A549 (cell line): ENCODE data around the gene ATP6V1B1. TPM values are rescaled to one million over a fixed set of nuclear protein-coding genes. Genes with fewer than 3 reads are reported as not detected.

Source experiments
- ATAC-seq, 2 experiments: fragments of 200-7000 bp in 1 of 2; fragments of >200 bp in 1 of 2; cut with Nextera tagmentation in 1 of 2; cut with Tn5 transposase in 1 of 2; 3 replicates each; pipeline versions ENCODE4 v1.8.0 to v1.9.1; 2018 to 2020; ENCODE audit warnings: mild to moderate bottlenecking in 1 of 2, moderate library complexity in 1 of 2
- CTCF ChIA-PET: fragments of 300-600 bp; sonication (Branson Sonifier 250); formaldehyde crosslinking; extraction: SDS; loops from one replicate; lab custom pipeline; 2021; ENCODE audit warnings: antibody characterized with exemption, inconsistent platforms; lab: Yijun Ruan, JAX
- POLR2A ChIA-PET: fragments of 350-600 bp; formaldehyde crosslinking; extraction: SDS; loops from one replicate; lab custom pipeline; 2021; ENCODE audit warnings: antibody characterized with exemption, inconsistent platforms; lab: Yijun Ruan, JAX
- DNase-seq, 2 experiments: peaks; one replicate each; pipeline versions ENCODE4 v3.0.0 to v3.0.0-alpha.2; 2011 to 2016; ENCODE audit warnings: low read depth in 1 of 2, low spot score in 1 of 2
- FAIRE-seq: peaks from 2 replicates; lab custom pipeline; 2011; peaks lifted over from hg19 to GRCh38; lab: Jason Lieb, UNC
- H3K27ac ChIP-seq, 2 experiments: fragments of >200 bp; sonication (Bioruptor Twin); formaldehyde crosslinking; 3 replicates each; pipeline ENCODE4 v1.5.1; 2016 to 2017
- H3K4me1 ChIP-seq: fragments of >200 bp; sonication (Bioruptor Twin); formaldehyde crosslinking; 3 replicates; pipeline ENCODE4 v1.6.1; 2016
- H3K4me2 ChIP-seq: fragments of >200 bp; sonication (Bioruptor Twin); formaldehyde crosslinking; 3 replicates; pipeline ENCODE4 v1.6.1; 2016
- H3K4me3 ChIP-seq: fragments of >200 bp; sonication (Bioruptor Twin); formaldehyde crosslinking; 3 replicates; pipeline ENCODE4 v1.5.1; 2016
- H3K9me3 ChIP-seq: fragments of >200 bp; sonication (Bioruptor Twin); formaldehyde crosslinking; 3 replicates; pipeline ENCODE4 v1.6.1; 2016
- BHLHE40 ChIP-seq: IDR thresholded peaks from 2 replicates; pipeline ENCODE4 v1.6.1; 2012; ENCODE audit warnings: low read depth, low read length, inconsistent platforms
- CEBPB ChIP-seq, 2 experiments: fragments of >200 bp in 1 of 2; sonication (Bioruptor Twin) in 1 of 2; formaldehyde crosslinking in 1 of 2; IDR thresholded peaks; 2 replicates each; pipeline ENCODE4 v1.6.1; 2012 to 2016
- CHD4 ChIP-seq: fragments of 200-600 bp; sonication (generic); IDR thresholded peaks from 2 replicates; pipeline ENCODE4 v1.6.1; 2016; ENCODE audit warnings: antibody characterized with exemption, mild to moderate bottlenecking, borderline replicate concordance
- ESRRA ChIP-seq: fragments of 150-350 bp; IDR thresholded peaks from 2 replicates; pipeline ENCODE4 v1.6.1; 2014; ENCODE audit warnings: mild to moderate bottlenecking, low read length, borderline replicate concordance
- FOXS1 ChIP-seq: fragments of 250-450 bp; sonication (Bioruptor Pico); IDR thresholded peaks from 2 replicates; pipeline ENCODE4 v1.5.0; 2020; ENCODE audit warnings: mild to moderate bottlenecking, moderate library complexity
- HDAC2 ChIP-seq: fragments of 200-600 bp; sonication (generic); IDR thresholded peaks from 2 replicates; pipeline ENCODE4 v1.6.1; 2016
- HOXA7 ChIP-seq: fragments of 250-450 bp; sonication (Bioruptor Pico); IDR thresholded peaks from 2 replicates; pipeline ENCODE4 v1.5.0; 2020; ENCODE audit warnings: mild to moderate bottlenecking, moderate library complexity
- KDM5A ChIP-seq: fragments of 200-600 bp; sonication (generic); IDR thresholded peaks from 2 replicates; pipeline ENCODE4 v1.6.1; 2016; ENCODE audit warnings: antibody characterized with exemption, mild to moderate bottlenecking
- NFE2L2 ChIP-seq: fragments of 150-350 bp; conservative IDR thresholded peaks from 2 replicates; pipeline ENCODE4 v1.6.1; 2014; ENCODE audit warnings: low read length
- NPAS2 ChIP-seq: fragments of 250-450 bp; sonication (Bioruptor Pico); IDR thresholded peaks from 2 replicates; pipeline ENCODE4 v1.8.0; 2022; ENCODE audit warnings: mild to moderate bottlenecking, moderate library complexity, borderline replicate concordance
- PHF8 ChIP-seq: fragments of 200-600 bp; sonication (generic); IDR thresholded peaks from 2 replicates; pipeline ENCODE4 v1.6.1; 2016; ENCODE audit warnings: low read depth, mild to moderate bottlenecking, antibody characterized with exemption, moderate library complexity, borderline replicate concordance
- POLR2AphosphoS2 ChIP-seq: conservative IDR thresholded peaks from 2 replicates; pipeline ENCODE4 v1.6.1; 2012; ENCODE audit warnings: low read length, improper control_type of control experiment, inconsistent platforms
- RAD21 ChIP-seq, 2 experiments: fragments of >200 bp in 1 of 2; sonication (Bioruptor Twin) in 1 of 2; formaldehyde crosslinking in 1 of 2; IDR thresholded peaks in 1 of 2; conservative IDR thresholded peaks in 1 of 2; 2 replicates in 1 of 2; 3 replicates in 1 of 2; pipeline ENCODE4 v1.6.1; 2012 to 2018; ENCODE audit warnings: inconsistent platforms in 1 of 2
- RARB ChIP-seq: fragments of 250-450 bp; sonication (Bioruptor Pico); IDR thresholded peaks from 2 replicates; pipeline ENCODE4 v1.8.0; 2021; ENCODE audit warnings: mild to moderate bottlenecking, moderate library complexity
- RCOR1 ChIP-seq: fragments of 150-350 bp; IDR thresholded peaks from 2 replicates; pipeline ENCODE4 v1.6.1; 2014; ENCODE audit warnings: antibody characterized with exemption, low read length, low read depth
- SMC3 ChIP-seq: fragments of >200 bp; sonication (Bioruptor Twin); formaldehyde crosslinking; IDR thresholded peaks from 3 replicates; pipeline ENCODE4 v1.6.1; 2018; ENCODE audit warnings: inconsistent platforms
- TFCP2L1 ChIP-seq: fragments of 250-450 bp; sonication (Bioruptor Pico); IDR thresholded peaks from 2 replicates; pipeline ENCODE4 v1.5.0; 2021; ENCODE audit warnings: mild to moderate bottlenecking
- ZFP36 ChIP-seq: fragments of 450-650 bp; IDR thresholded peaks from 2 replicates; pipeline ENCODE4 v1.6.1; 2014; ENCODE audit warnings: borderline replicate concordance; ENCODE audit not compliant: partially characterized antibody
- WGBS: methylation state at CpG from one replicate; pipeline ENCODE4 v1.1.6; 2017; ENCODE audit errors: missing lambda C conversion rate; 5-methylcytosine and 5-hydroxymethylcytosine counted together
- polyA plus RNA-seq, 4 experiments: library from polyadenylated mRNA; depleted of rRNA in 3 of 4; stranded (reverse); fragments of >200 nt; fragmentation: RNase III in 1 of 4; extraction: RNeasy Plus Mini Kit Qiagen cat#74134 plus additional on column Dnase treatment in 1 of 4; gene quantifications; 2 replicates in 3 of 4; 3 replicates in 1 of 4; pipeline ENCODE4 v1.2.3, GENCODE V29; 2011 to 2017
- TF ChIP-seq, protein P1 (sequence below): IDR thresholded peaks from 2 replicates; pipeline ENCODE4 v1.6.1; 2012
- TF ChIP-seq, protein P2 (sequence below): fragments of 250-450 bp; sonication (Bioruptor Pico); IDR thresholded peaks from 2 replicates; pipeline ENCODE4 v1.5.0; 2020; ENCODE audit warnings: low read depth, mild to moderate bottlenecking, moderate library complexity
- TF ChIP-seq, protein P3 (sequence below): fragments of >200 bp; sonication (Bioruptor Twin); formaldehyde crosslinking; IDR thresholded peaks from 3 replicates; pipeline ENCODE4 v1.5.1; 2016
- TF ChIP-seq, protein P4 (sequence below): fragments of 150-350 bp; IDR thresholded peaks from 2 replicates; pipeline ENCODE4 v1.6.1; 2014; ENCODE audit warnings: low read depth, mild to moderate bottlenecking, low read length
- TF ChIP-seq, protein P5 (sequence below): fragments of 450-650 bp; IDR thresholded peaks from 2 replicates; pipeline ENCODE4 v1.6.1; 2014; ENCODE audit warnings: antibody characterized with exemption

Gene ATP6V1B1
- polyA plus RNA-seq, 2 of the 4 experiments (the other 2 are of a cell fraction) = 1.9 to 2.5 TPM

DNA sequence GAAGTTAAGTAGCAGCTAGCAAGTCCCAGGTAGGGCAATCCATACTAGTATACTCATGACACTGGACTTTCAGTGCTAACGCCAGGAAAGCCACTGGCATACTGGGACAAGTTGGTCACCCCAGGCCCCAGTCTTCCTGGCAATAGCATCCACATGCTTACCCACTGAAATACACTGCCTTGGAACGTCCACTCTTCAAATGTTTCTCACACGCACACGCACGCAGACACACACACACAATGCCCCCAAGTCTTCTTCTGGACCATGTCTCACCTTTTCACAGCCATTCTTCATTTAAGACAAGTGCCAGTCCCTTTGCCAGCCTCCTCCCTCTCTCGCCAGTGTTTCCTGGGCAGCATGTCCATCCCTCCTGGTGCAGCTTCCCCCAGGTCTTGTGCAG, 67.7 kb downstream of the ATP6V1B1 start:
- Histone ChIP-seq H3K4me2 (no peak overlapping the region), H3K4me3 (no peak overlapping the region), H3K9me3 (no peaks in the 10 kb centered on the region), H3K27ac (no peak overlapping the region), H3K4me1 (peaks cover 5% of the 10 kb centered on the region; the same call in 1 of the 3 replicates)
- TF ChIP-seq, protein P1, sequence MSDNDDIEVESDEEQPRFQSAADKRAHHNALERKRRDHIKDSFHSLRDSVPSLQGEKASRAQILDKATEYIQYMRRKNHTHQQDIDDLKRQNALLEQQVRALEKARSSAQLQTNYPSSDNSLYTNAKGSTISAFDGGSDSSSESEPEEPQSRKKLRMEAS = no peak
- TF ChIP-seq BHLHE40 (no peak), NPAS2 (CRISPR knock-in tag) (no peak), ZFP36 (no peak), CEBPB (IDR thresholded peaks at IDR 0.05) (no peak), FOXS1 (CRISPR knock-in tag) (no peak), HOXA7 (no peak), PHF8 (no peak)
- TF ChIP-seq, protein P2, sequence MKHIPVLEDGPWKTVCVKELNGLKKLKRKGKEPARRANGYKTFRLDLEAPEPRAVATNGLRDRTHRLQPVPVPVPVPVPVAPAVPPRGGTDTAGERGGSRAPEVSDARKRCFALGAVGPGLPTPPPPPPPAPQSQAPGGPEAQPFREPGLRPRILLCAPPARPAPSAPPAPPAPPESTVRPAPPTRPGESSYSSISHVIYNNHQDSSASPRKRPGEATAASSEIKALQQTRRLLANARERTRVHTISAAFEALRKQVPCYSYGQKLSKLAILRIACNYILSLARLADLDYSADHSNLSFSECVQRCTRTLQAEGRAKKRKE = no peak
- TF ChIP-seq, protein P3, sequence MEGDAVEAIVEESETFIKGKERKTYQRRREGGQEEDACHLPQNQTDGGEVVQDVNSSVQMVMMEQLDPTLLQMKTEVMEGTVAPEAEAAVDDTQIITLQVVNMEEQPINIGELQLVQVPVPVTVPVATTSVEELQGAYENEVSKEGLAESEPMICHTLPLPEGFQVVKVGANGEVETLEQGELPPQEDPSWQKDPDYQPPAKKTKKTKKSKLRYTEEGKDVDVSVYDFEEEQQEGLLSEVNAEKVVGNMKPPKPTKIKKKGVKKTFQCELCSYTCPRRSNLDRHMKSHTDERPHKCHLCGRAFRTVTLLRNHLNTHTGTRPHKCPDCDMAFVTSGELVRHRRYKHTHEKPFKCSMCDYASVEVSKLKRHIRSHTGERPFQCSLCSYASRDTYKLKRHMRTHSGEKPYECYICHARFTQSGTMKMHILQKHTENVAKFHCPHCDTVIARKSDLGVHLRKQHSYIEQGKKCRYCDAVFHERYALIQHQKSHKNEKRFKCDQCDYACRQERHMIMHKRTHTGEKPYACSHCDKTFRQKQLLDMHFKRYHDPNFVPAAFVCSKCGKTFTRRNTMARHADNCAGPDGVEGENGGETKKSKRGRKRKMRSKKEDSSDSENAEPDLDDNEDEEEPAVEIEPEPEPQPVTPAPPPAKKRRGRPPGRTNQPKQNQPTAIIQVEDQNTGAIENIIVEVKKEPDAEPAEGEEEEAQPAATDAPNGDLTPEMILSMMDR = no peak
- no peak for ATAC-seq
- POLR2A ChIA-PET = no interaction called here
- DNase-seq = no peak
- CTCF ChIA-PET = interaction anchor here (3.4 to 5.7 kb wide), 2 partner anchors 19 to 213 kb away, joined by 15 to 37 read pairs; partner anchors contain the start of gene FIGLA
- WGBS = 61% methylated on average over 6 of the region's 6 CpGs
- no peak for FAIRE-seq

DNA sequence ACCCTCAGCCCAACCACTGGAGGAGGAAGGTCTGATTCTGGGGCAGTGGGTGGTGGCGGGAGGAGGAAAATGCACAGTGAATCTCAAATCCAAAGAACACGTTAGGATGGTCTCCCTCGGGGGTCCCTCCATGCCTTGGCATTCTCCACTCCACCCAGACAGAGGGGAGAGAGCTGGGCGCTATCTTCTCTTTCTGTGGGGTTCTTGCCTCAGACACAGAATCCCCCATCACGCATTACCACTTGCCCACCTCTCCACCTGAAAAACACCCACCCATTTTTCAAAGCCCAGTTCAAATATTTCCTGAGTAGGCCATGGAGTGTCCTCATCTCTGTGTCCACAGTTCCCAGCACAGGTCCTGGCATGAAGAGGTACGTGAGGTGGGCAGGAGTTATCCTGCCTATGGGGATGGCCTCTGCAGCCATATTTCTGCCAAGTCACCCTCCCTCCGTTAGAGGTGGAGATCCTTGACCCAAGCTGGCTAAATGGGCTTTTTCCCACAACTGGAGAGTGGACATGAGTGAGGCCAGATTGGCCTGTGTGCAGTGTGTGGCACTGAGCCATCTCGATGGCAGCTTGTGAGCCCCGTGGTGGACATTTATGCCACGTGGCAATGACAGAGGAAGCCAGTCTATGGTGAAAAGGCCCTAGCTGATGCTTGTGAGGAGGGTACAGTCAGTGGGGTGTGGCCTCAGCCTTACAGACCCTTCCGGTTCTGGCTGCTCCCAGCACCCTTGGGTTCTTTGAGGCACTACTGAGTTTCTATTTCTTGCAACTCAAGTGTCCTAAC, 68.5 kb downstream of the ATP6V1B1 start:
- TF ChIP-seq PHF8 (no peak), NFE2L2 (0 out of 2 replicates have a peak, but pooled peaks have one; percentile 12)
- Histone ChIP-seq H3K4me3 (no peak overlapping the region), H3K4me1 (peaks cover 5% of the 10 kb centered on the region; the same call in 1 of the 3 replicates), H3K9me3 (no peaks in the 10 kb centered on the region), H3K4me2 (no peak overlapping the region), H3K27ac (no peak overlapping the region)
- no peak for FAIRE-seq
- CTCF ChIA-PET = interaction anchor here (1.8 to 5.7 kb wide), 3 partner anchors 11 to 133 kb away, joined by 4 to 37 read pairs (median 8); no protein-coding TSS in a partner anchor
- ATAC-seq = no peak
- WGBS = 48% methylated on average over 11 of the region's 11 CpGs
- POLR2A ChIA-PET = no interaction called here
- DNase-seq = no peak

DNA sequence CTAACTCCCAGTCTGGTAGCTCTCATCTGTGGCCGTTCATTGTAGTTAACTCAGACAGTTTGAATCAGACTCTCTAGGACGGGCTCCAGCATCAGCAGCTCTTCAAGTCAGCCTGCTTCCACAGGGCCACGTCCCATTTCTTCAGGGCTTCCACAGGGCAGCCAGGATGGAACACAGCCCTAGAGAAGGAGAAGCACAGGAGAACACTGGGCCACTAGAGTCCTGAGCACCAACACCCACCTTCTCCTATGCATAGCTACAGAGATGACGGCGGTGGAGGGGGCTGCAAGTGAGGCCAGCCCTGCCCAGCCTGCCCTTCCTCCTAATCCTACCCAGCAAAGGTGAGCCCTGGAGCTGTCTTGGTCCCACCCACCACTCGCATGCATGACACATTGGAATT, 69.2 kb downstream of the ATP6V1B1 start:
- DNase-seq = no peak
- POLR2A ChIA-PET = no interaction called here
- no peak overlapping the region for H3K4me2 ChIP-seq
- peaks cover 5% of the 10 kb centered on the region; the same call in 1 of the 3 replicates for H3K4me1 ChIP-seq
- no peak for ATAC-seq
- H3K27ac ChIP-seq = no peak overlapping the region
- no peaks in the 10 kb centered on the region for H3K9me3 ChIP-seq
- WGBS = 68% methylated on average over 6 of the region's 6 CpGs
- CTCF ChIA-PET = interaction anchor here (1.8 to 5.7 kb wide), 3 partner anchors 11 to 134 kb away, joined by 4 to 37 read pairs (median 8); no protein-coding TSS in a partner anchor
- no peak overlapping the region for H3K4me3 ChIP-seq
- FAIRE-seq = no peak
- TF ChIP-seq, protein P2 = no peak
- TF ChIP-seq, protein P4, sequence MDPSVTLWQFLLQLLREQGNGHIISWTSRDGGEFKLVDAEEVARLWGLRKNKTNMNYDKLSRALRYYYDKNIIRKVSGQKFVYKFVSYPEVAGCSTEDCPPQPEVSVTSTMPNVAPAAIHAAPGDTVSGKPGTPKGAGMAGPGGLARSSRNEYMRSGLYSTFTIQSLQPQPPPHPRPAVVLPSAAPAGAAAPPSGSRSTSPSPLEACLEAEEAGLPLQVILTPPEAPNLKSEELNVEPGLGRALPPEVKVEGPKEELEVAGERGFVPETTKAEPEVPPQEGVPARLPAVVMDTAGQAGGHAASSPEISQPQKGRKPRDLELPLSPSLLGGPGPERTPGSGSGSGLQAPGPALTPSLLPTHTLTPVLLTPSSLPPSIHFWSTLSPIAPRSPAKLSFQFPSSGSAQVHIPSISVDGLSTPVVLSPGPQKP = no peak
- no peak for TF ChIP-seq BHLHE40
- TF ChIP-seq POLR2AphosphoS2 = no peak
- TF ChIP-seq, protein P3 = no peak
- TF ChIP-seq SMC3 = no peak
- no peak for TF ChIP-seq FOXS1 (CRISPR knock-in tag)
- TF ChIP-seq, protein P5, sequence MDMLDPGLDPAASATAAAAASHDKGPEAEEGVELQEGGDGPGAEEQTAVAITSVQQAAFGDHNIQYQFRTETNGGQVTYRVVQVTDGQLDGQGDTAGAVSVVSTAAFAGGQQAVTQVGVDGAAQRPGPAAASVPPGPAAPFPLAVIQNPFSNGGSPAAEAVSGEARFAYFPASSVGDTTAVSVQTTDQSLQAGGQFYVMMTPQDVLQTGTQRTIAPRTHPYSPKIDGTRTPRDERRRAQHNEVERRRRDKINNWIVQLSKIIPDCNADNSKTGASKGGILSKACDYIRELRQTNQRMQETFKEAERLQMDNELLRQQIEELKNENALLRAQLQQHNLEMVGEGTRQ = no peak
- TF ChIP-seq RCOR1 = no peak
- no peak for TF ChIP-seq CHD4
- TF ChIP-seq KDM5A = no peak
- TF ChIP-seq HDAC2 = no peak
- no peak for TF ChIP-seq RARB
- no peak for TF ChIP-seq ESRRA
- TF ChIP-seq TFCP2L1 = no peak
- TF ChIP-seq RAD21 (conservative IDR thresholded peaks at IDR 0.05 in 1 of 2, IDR thresholded peaks at IDR 0.05 in 1 of 2) = no peak
